Natural killer cell (primary cell): ENCODE results near the gene CEP85. TPM values are rescaled to one million over a fixed set of nuclear protein-coding genes. Genes with fewer than 3 reads are reported as not detected.

Experiments used
- ATAC-seq, 3 donors: fragments of 150-1000 bp in 2 of 3; fragments of 200-7000 bp in 1 of 3; cut with Tn5 transposase; 1 replicate in 1 of 3; 2 replicates in 2 of 3; pipeline ENCODE4 v1.10.0; 2021; ENCODE audit warnings: mild to moderate bottlenecking in 2 of 3, moderate library complexity in 2 of 3
- DNase-seq, 2 donors: peaks; one replicate each; pipeline versions ENCODE4 v3.0.0 to v3.0.0-alpha.2; 2013 to 2021; ENCODE audit warnings: mixed read lengths in 1 of 2
- H3K27ac ChIP-seq: one replicate; pipeline ENCODE4 v1.5.1; 2013; ENCODE audit warnings: mild to moderate bottlenecking, low read length
- H3K27me3 ChIP-seq: one replicate; pipeline ENCODE4 v1.6.1; 2013; ENCODE audit warnings: low read length; ENCODE audit not compliant: control insufficient read depth, insufficient read depth
- H3K36me3 ChIP-seq: one replicate; pipeline ENCODE4 v1.6.1; 2013; ENCODE audit warnings: low read length; ENCODE audit not compliant: control insufficient read depth, insufficient read depth
- H3K4me1 ChIP-seq: one replicate; pipeline ENCODE4 v1.6.1; 2013; ENCODE audit warnings: low read length; ENCODE audit not compliant: control insufficient read depth, insufficient read depth
- H3K4me3 ChIP-seq: one replicate; pipeline ENCODE4 v1.5.1; 2013; ENCODE audit warnings: low read length
- H3K9me3 ChIP-seq: one replicate; pipeline ENCODE4 v1.6.1; 2013; ENCODE audit warnings: low read length; ENCODE audit not compliant: control insufficient read depth, insufficient read depth
- H3K27ac Mint-ChIP-seq, 2 donors: one replicate each; pipeline ENCODE4 v1.8.0; 2022; ENCODE audit warnings: mild to moderate bottlenecking in 2 of 2, mixed read lengths in 2 of 2, moderate library complexity in 1 of 2
- H3K27me3 Mint-ChIP-seq, 2 donors: one replicate each; pipeline ENCODE4 v1.8.0; 2022; ENCODE audit warnings: low read depth in 2 of 2, mixed read lengths in 2 of 2
- H3K36me3 Mint-ChIP-seq: one replicate; pipeline ENCODE4 v1.8.0; 2022; ENCODE audit warnings: mixed read lengths
- H3K4me1 Mint-ChIP-seq, 2 donors: one replicate each; pipeline ENCODE4 v1.8.0; 2022; ENCODE audit warnings: mixed read lengths in 2 of 2
- H3K4me3 Mint-ChIP-seq: one replicate; pipeline ENCODE4 v1.8.0; 2022; ENCODE audit warnings: mild to moderate bottlenecking, moderate library complexity, mixed read lengths
- H3K9me3 Mint-ChIP-seq, 2 donors: one replicate each; pipeline ENCODE4 v1.8.0; 2022; ENCODE audit warnings: mixed read lengths in 2 of 2
- WGBS: methylation state at CpG from one replicate; pipeline ENCODE4 v1.1.7; 2013; ENCODE audit warnings: missing lambda C conversion rate; ENCODE audit not compliant: insufficient coverage; 5-methylcytosine and 5-hydroxymethylcytosine counted together
- intact Hi-C: fragments of 100-400 bp; cut with micrococcal nuclease; formaldehyde crosslinking; loops from one replicate; pipeline ENCODE4 v1.14.2; 2022
- total RNA-seq, 4 donors: library from RNA; stranded (reverse); fragments of 120-200 nt in 1 of 4; gene quantifications; one replicate each; pipeline versions ENCODE4 v1.2.3 to v1.2.4, GENCODE V29; 2013 to 2022
- TF ChIP-seq, protein P1 (sequence below): fragments of 200-600 bp; IDR thresholded peaks from one replicate; pipeline ENCODE4 v1.8.0; 2022; ENCODE audit warnings: antibody characterized with exemption

CEP85 gene
- total RNA-seq, 3 donors from 2014 or later (not counting 1 experiment from before 2014, with no cell fraction given) = 13.0 to 20.4 (median 18.0) TPM

DNA sequence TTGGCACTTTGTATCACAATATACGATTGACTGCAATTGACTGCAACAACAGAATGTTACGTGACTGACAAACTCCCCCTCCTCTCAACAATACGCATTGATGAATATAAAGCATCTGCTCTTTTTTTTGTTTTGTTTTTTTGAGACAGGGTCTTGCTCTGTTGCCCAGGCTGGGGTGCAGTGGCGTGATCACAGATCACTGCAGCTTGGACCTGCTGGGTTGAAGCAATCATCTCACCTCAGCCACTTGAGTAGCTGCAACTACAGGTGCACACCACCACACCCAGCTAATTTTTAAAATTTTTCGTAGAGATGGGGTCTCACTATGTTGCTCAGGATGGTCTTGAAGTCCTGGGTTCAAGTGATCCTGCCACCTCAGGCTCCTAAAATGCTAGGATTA is 21.3 kb upstream of the CEP85 start:
- no peak for DNase-seq
- H3K4me1 ChIP-seq = no peaks in the 10 kb centered on the region
- no peak overlapping the region for H3K4me3 ChIP-seq
- no peaks in the 10 kb centered on the region for H3K36me3 ChIP-seq
- no peaks in the 10 kb centered on the region for H3K36me3 Mint-ChIP-seq
- no peaks in the 10 kb centered on the region for H3K9me3 ChIP-seq
- peaks cover 7 to 13% of the 10 kb centered on the region in 2 donors for H3K27me3 Mint-ChIP-seq
- H3K4me1 Mint-ChIP-seq = no peaks in the 10 kb centered on the region
- no peak overlapping the region for H3K27ac Mint-ChIP-seq
- H3K27ac ChIP-seq = no peak overlapping the region
- ATAC-seq = no peak
- H3K9me3 Mint-ChIP-seq = no peaks in the 10 kb centered on the region
- no peak overlapping the region for H3K4me3 Mint-ChIP-seq
- H3K27me3 ChIP-seq = no peaks in the 10 kb centered on the region
- intact Hi-C loops = no loop called here
- 96% methylated on average over 4 of the region's 5 CpGs for WGBS
- TF ChIP-seq, protein P1, sequence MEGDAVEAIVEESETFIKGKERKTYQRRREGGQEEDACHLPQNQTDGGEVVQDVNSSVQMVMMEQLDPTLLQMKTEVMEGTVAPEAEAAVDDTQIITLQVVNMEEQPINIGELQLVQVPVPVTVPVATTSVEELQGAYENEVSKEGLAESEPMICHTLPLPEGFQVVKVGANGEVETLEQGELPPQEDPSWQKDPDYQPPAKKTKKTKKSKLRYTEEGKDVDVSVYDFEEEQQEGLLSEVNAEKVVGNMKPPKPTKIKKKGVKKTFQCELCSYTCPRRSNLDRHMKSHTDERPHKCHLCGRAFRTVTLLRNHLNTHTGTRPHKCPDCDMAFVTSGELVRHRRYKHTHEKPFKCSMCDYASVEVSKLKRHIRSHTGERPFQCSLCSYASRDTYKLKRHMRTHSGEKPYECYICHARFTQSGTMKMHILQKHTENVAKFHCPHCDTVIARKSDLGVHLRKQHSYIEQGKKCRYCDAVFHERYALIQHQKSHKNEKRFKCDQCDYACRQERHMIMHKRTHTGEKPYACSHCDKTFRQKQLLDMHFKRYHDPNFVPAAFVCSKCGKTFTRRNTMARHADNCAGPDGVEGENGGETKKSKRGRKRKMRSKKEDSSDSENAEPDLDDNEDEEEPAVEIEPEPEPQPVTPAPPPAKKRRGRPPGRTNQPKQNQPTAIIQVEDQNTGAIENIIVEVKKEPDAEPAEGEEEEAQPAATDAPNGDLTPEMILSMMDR = no peak

DNA sequence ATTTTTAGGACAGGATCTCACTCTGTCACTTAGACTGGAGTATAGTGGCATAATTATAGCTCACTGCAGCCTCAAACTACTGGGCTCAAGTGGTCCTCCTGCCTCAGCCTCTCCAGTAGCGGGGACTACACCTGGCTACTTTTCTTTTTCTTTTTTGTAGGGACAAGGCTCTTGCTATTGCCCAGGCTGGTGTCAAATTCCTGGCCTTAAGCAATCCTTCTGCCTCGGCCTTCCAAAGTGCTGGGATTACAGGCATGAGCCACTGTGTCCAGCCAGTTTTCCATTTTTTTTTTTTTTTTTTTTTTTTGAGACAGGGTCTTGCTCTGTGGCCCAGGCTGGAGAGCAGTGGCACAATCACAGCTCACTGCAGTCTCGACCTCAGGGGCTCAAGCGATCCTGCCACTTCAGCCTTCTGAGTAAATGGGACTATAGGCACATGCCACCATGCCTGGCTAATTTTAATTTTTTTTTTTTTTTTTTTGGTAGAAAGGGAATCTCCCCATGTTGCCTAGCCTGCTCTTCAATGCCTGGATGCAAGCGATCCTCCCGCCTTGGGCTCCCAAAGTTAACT is 20.6 kb upstream of the CEP85 start:
- Mint-ChIP-seq H3K27ac (no peak overlapping the region), H3K4me1 (no peaks in the 10 kb centered on the region), H3K36me3 (no peaks in the 10 kb centered on the region), H3K4me3 (no peak overlapping the region), H3K27me3 (peaks cover 7 to 13% of the 10 kb centered on the region in 2 donors), H3K9me3 (no peaks in the 10 kb centered on the region)
- Histone ChIP-seq H3K4me1 (no peaks in the 10 kb centered on the region), H3K9me3 (no peaks in the 10 kb centered on the region), H3K4me3 (no peak overlapping the region), H3K27me3 (no peaks in the 10 kb centered on the region), H3K36me3 (no peaks in the 10 kb centered on the region), H3K27ac (no peak overlapping the region)
- ATAC-seq = no peak
- TF ChIP-seq, protein P1 = no peak
- 92% methylated on average over 6 of the region's 6 CpGs for WGBS
- DNase-seq = no peak
- intact Hi-C loops = no loop called here

DNA sequence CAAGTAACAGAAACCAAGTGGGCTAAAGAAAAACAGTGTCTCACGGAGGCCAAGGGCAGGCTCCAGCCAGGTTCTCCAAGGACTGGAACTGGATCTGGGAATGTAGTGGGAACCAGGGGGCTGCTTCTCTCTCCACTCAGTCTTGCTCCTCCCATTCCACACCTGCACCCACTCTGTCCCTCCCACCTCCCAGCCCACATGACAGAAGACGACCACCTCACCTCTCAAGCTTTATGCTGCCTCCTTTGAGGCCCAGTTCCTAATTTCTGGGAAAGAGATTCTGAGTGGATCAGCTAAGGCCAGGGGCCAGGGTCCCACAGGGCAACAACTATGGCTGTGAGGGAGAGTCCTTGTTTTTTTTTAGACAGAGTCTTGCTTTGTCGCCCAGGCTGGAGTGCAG is 18.8 kb upstream of the CEP85 start:
- Mint-ChIP-seq H3K27ac (no peak overlapping the region), H3K27me3 (peaks cover 0 to 5% of the 10 kb centered on the region in 2 donors), H3K9me3 (no peaks in the 10 kb centered on the region), H3K4me3 (no peak overlapping the region), H3K4me1 (no peaks in the 10 kb centered on the region), H3K36me3 (no peaks in the 10 kb centered on the region)
- DNase-seq = no peak
- Histone ChIP-seq H3K4me3 (no peak overlapping the region), H3K27ac (no peak overlapping the region), H3K36me3 (no peaks in the 10 kb centered on the region), H3K4me1 (no peaks in the 10 kb centered on the region), H3K9me3 (no peaks in the 10 kb centered on the region), H3K27me3 (no peaks in the 10 kb centered on the region)
- TF ChIP-seq, protein P1 = no peak
- WGBS = 52% methylated on average over 3 of the region's 3 CpGs
- ATAC-seq = no peak
- intact Hi-C loops = no loop called here

DNA sequence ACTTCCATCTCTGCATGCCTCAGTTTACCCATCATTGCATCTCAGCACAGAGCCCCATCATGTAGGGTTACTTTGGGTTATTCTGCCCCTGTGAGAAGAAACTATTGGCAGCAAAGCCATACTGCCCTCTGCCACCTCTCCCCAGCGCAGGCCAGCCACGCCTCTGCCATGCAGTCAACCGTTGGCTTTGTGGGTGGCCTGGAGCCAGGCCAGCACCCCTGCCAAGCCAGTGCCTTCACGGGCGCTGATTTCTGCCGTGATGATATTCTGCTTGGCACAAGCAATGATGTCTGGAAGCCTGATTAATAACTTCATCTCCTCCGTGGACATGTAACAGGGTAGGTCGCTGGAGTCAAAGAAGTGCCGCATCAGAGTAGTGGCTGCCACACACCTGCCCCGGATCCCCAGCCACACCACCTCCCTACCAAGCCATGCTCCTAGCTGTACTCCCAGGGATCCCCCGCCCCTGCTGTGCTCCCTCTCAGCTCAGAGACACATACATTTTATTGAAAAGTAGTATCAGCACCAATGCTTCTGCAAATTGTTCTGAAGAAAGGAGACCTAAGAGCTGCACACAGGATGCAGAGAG is 15.0 kb upstream of the CEP85 start:
- DNase-seq (no peak), ATAC-seq (no peak)
- Mint-ChIP-seq H3K4me3 (no peak overlapping the region), H3K27ac (no peak overlapping the region), H3K9me3 (no peaks in the 10 kb centered on the region), H3K4me1 (no peaks in the 10 kb centered on the region), H3K27me3 (peaks cover 0 to 2% of the 10 kb centered on the region in 2 donors), H3K36me3 (no peaks in the 10 kb centered on the region)
- H3K36me3 ChIP-seq = no peaks in the 10 kb centered on the region
- H3K27ac ChIP-seq = no peak overlapping the region
- no peak overlapping the region for H3K4me3 ChIP-seq
- 86% methylated on average over 11 of the region's 11 CpGs for WGBS
- intact Hi-C loops = no loop called here
- H3K4me1 ChIP-seq = no peaks in the 10 kb centered on the region
- TF ChIP-seq, protein P1 = no peak
- H3K27me3 ChIP-seq = no peaks in the 10 kb centered on the region
- H3K9me3 ChIP-seq = no peaks in the 10 kb centered on the region
